HG03066 (cell line): Measurements from ENCODE around the gene PRSS57.
"Not testable (repeated sequence)": the region's sequence is repeated elsewhere in the genome, so short reads cannot be mapped to it uniquely, and the experiment has no call there.

Experiments
- ATAC-seq: cut with Tn5 transposase; IDR thresholded peaks from one replicate; pipeline ENCODE4 v1.9.1; 2021; ENCODE audit warnings: low read depth; ENCODE audit not compliant: unreplicated experiment

Gene PRSS57

DNA sequence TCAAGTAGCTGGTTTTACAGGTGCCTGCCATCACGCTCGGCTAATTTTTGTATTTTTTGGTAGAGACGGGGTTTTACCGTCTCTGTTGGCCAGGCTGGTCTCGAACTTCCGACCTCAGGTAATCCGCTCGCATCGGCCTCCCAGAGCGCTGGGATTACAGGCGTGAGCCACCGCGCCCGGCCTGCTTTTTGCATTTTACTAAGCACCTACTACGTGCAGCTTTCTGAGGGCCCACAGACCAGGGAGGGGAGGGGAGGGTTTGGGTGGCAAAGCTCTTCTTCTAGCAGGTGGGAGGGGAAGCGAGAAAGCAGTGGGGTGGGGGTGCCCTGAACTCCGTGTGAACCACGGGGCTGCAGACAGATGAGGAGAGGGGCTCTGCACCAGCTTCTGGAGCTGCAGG is 28.5 kb upstream of the PRSS57 start:
- no peak for ATAC-seq

DNA sequence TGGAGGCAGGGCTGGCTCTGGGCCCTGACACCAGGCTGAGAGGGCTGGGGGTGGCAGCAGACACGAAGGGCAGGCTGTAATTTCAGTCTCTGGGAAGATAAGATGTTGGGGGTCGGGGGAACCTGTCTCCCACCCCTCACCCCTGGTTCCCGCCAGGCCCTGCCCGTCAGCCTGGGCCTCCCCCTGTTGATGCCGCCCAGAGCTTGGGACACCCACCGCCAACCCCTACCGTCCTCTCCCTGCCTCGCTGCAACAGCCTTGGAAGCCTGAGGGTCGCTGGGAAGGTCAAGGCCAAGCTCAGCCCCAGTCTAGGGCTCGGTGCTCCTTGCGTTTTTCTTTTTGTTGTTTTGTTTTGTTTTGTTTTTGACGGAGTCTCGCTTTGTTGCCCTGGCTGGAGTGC is 28.0 kb upstream of the PRSS57 start:
- ATAC-seq = no peak

DNA sequence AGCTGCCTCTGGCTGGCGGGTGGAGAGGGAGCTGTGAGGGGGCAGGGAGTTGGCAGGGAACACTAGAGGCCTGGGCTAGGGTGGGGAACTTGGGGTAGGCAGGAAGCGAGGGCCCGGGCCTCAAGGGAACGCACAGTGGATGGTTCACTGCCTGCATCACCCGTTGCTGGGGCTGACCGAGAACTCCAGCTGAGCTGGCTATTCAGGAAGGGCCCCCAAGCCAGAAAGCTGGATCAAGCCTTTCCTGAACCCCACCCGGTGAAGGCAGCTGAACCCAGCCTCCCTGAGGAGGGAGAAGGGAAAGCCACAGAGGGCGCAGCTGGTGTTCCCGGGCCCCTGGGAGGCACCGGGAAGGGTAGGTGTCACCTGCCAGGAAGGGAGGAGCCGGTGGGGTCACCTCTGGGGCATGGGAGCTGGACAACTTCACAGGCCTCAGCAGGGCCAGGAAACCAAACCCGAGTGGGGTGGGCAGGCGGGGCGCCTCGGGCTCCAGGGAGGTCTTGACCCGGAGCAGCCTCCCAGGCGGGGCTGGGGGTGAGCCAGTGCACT is 27.4 kb upstream of the PRSS57 start:
- no peak for ATAC-seq

DNA sequence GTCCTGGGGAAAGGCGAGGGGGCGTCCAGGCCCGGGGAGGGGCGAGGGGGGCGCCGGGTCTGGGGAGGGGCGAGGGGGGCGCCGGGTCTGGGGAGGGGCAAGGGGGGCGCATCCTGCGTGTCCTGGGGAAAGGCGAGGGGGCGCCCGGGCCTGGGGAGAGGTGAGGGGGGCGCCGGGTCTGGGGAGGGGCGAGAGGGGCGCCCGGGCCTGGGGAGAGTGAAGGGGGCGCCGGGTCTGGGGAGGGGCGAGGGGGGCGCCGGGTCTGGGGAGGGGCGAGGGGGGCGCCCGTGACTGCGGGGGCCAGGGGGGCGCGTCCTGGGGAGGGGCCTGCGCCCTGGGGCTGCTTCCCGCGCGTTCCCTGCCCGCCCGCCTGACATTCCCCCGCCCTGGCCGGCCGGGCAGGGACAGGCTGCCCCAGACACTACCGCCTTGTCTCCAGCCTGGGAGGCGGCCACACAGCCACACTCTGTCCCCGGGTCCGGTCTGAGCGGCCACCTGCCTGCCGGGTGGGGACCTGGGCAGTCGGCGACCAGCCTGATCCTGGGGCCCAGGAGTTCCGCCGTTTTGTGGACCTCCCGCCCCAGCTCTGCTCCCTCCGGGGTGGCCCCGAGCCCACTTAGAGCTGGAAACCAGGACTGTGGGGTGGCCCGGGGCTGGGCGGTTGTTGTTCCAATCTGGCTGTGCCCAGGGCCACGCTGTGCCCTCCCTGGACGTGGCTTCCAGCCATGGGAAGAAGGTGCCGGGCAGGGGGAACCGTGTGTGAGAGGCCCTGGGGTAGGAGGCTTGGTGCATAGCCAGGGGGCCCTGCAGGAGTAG is 25.3 kb upstream of the PRSS57 start:
- no peak for ATAC-seq

DNA sequence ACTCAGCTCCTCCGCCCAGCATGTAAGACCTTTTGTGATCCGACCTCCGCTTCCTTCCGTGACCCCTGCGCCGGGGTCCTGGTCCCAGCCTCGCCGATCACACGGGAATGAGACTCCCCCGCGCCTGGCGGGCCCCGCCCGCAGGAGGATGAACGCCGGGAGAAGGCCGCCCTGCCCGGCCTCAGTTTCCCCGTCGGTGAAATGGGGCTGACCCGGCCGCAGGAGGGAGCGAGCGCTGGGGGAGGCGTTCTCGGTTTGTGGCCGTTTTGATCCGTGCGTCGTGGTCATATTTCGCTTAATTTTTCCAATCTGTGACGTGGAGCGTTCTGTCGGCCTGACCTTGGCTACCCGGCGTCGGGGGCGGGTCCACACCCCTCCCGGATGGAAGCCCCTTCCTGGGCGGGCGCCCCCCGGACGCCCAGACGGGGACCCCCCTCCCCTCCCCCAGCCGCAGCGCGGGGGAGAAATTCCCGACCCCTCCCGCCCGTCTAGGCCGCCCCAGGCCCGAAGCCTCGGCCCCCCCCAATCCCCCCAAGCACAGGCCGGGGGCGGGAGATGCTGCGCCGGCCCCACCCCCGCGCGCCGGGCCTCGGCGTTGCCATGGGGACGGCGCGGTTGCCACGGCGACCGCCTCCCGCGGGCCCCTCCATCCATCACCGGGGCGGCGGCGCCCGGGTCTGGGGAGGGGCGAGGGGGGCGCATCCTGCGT is 24.5 kb upstream of the PRSS57 start:
- no peak for ATAC-seq

DNA sequence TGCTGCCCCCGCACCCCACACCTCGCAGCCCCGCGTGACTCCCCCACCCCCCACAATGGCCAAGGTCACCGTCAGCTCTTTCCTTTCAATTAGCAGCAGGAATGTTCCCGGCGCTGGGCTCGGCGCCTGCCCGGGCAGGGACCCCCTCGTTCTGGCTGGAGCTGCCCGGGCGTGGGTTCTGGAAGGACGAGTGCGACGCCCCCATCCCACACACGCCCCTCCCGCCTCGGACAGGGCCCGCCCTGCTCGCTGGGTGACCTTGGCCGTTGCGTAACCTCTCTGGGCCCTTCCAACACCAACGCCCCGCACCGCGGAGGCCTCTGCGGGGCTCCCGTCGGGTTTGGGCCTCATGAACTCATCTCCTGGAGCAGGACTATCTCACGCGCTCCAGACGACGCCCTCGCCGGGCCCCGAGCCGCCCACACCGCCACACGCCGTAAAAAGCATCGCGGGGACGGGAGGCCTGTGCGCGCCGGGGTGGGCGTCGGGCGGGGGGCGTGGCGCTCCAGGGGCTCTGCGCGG is 23.8 kb upstream of the PRSS57 start:
- no peak for ATAC-seq

DNA sequence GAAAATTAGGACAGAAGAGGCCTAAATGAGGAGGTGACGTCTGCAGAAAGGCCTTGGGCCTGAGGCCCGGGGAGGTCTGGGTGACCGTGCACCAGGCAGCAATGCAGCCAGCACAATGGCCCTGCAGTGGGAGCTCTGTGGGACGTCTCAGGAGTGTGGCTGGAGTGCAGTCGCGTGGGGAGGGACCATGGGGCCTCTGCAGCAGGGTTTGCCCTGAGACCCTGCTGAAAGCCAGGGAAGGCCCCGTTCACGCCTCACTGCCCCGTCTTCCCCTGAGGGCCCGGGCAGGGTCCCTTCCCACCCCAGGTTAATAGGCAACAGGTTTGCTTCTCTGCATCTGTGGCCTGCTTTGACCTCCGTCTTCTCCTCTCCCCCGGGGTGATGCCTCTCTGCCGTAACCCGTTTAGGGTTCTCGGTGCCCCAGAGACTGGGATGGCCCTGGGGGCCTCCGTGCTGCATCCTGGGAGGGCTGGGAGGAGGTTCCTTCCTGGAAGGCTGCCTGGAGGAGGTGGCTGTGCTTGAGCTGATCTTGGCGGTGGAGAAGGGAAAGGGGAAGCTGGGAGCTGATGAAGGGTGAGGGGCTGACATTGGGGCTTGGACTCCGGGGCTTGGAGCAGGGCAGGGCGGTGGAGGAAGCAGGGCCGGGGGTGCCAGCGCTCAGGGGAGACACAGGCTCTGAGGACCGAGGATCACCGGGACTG is 23.1 kb upstream of the PRSS57 start:
- no peak for ATAC-seq

DNA sequence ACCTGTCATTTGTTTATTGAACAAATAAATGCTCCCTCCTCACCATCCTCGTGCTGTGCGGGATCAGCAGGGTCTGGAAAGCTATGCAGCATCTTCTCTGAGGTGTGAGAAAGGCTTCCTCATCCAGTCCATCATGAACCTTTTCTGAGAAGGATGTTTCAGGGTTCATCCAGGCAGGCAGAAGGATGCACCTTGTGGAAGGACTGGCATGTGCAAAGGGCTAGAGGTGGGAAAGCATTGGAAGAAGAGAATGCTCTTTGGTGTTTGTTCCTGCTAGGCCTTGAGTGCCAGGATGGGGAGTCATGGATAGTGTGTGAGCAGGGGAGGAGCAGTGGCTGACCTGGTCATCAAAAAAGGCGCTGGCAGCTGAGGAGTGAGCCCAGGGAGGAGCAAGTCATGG is 20.1 kb upstream of the PRSS57 start:
- ATAC-seq = no peak

DNA sequence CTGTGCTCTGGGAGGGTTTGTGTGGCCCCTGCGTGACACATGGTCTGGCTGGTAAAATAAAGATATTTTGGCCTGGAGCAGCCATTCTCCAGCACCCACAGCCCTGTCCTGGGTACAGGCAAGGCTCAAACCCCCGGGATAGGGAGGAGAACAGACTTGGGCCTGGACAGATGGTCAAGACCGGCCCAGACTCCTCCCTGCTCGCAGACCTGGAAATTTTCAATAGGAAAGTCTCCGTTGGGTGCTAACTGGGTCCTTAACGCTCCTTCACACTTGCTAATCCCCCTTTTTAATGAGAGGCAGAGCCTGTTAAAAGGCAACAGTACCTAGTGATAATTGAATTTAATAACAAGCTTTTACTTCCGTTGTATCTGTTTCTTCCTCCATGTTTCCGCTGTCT is 16.0 kb upstream of the PRSS57 start:
- ATAC-seq = no peak

DNA sequence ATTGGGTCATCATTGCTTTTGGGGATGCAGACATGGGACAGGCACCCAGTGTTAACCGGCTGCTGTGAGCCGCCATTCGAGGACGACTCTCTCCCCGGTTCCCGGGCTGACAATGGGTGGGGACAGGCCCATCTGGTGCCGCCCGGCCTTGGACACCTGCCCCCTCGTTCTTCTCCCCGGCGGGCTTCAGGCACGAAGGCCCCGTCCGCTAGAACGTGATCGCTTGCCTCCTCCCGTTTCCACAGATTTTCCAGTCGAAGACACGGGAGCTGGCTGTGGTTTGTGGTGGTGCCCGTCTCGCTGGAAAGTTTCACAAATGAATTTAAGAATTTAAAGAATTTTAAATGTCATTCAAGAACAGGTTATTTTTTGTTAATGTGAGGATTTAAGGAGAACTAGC is 15.5 kb upstream of the PRSS57 start:
- no peak for ATAC-seq

DNA sequence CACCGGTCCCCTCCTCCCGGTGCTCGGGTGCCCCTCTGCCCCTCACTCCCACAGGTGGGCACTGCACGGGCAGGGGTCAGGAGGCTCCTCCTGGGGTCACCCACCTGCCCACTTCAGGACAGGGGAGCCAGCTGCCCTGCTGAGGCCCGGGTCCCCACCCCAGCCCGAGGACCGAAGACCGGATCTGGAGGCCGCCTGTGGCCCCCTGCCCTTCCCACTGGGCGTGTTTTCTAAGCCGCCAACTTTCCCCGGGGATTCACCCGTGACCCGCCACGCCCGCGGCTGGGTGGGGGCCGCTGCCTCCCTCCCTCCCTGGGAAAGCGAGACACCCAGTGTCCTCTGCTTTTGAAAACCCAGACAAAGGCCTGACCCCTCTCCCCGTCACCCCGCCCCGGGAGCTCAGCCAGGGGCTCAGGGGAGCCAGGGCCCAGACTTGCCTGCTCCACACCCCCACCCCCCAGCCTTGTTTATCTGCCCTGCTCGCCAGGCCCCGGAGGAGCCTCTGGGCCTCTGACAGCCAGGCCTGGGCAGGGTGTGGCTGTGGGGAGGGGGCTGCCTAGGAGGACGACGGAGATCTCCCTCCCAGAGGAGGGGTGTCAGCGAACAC is 14.8 kb upstream of the PRSS57 start:
- no peak for ATAC-seq

DNA sequence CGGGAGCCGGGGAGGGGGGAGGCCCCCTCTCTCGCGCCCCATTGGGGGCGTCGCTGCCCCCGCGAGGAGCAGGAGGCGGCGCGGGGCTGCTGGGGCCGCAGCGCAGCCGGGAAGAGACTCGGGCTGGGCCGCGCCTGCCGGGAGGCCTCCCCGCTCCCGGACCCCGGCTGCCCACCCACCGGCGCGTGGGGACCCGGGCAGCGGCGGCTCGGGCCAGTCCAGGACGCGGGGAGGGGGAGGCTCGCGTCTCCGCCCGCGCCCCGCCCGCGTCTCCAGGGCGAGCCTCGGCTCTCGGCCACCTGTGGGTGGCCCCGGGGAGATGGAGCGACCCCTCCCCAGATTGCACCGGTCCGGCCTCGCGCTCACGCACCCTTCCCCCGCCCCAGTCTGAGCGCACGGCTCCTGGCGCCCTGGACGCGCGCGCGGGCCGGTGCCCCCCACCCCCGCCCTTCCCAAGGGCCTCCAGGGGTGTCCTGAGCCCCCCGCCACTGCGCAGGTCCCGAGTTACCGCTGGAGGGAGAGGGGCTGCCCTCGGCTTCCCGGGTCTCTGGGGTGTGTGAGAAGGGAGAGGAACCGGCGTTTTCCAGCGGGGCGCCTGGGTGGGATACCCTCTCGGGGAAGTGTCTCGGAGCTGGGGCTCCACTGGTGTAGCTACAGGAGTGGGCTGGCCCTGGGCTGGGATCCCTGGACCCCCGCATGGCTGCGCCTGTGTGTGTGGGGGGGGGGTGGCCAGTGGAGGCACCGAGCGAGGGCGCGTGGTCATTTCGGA is 14.1 kb upstream of the PRSS57 start:
- ATAC-seq = no peak

DNA sequence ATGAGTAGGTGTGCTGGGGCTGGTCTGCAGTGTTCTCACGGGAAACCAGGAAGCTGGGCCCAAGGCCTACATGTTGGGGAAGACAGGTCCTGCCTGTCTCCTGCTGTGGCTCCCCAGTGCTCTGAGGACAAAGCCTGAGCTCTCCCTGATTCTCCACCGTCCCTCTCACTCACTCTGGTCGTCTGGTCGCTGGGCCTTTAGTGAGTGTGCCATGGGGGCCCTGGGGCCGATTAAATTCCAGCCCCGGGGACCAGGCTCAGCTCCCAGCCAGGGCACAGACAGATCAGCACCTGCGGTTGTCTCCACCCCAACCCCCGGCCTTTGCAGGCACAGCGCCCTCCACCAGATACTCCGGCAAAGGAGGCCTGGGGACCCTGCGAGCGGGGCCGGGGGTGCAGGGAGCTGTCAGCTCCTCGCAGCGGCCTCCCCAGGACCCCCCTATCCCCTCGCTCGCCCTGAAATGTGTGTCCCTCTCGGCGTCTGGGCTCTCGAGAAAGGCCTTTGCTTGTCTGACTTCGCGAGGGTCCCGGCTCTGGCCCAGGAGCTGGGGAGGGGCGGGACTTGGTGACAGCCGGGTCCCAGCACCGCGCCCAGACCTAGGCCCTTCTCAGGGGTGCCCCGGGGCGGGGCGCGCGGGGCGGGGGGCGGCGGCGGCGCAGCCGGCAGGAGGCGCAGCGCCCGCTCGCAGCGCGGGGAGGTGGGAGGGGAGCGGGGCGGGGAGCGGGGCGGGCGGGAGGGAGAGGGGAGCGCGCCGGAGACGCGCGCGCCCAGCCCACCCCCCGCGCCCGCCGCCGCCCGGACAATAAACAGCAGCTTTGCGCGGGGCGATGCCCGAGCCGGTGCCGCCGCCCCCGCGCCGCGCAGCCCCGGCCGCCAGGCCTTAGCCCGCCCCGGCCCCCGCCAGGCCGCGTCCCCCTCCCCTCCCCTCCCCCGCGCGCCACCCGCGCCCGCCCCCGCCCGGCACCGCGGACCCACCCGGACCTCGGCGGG is 13.2 kb upstream of the PRSS57 start, which contains the start of gene PALM:
TSS of gene PALM (plus strand) at position 782 of the 990 bp plus-strand sequence. CDS start 212 bp downstream, outside the sequence.
- no peak for ATAC-seq

DNA sequence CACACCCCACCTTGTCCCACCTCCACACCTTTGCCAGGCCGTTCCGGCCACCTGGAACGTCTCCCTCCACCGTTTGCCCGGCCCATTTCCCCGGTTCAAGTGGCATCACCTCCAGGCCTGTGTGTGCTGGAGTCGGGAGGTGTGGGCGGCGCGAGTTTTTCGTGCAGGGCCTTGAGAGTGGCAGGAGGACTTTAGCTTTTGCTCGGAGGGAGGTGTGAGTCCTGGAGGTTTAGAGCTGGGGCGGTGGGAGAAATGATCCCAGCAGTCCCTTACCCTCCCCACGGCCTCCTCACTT is 9.1 kb upstream of the PRSS57 start:
- ATAC-seq = no peak

DNA sequence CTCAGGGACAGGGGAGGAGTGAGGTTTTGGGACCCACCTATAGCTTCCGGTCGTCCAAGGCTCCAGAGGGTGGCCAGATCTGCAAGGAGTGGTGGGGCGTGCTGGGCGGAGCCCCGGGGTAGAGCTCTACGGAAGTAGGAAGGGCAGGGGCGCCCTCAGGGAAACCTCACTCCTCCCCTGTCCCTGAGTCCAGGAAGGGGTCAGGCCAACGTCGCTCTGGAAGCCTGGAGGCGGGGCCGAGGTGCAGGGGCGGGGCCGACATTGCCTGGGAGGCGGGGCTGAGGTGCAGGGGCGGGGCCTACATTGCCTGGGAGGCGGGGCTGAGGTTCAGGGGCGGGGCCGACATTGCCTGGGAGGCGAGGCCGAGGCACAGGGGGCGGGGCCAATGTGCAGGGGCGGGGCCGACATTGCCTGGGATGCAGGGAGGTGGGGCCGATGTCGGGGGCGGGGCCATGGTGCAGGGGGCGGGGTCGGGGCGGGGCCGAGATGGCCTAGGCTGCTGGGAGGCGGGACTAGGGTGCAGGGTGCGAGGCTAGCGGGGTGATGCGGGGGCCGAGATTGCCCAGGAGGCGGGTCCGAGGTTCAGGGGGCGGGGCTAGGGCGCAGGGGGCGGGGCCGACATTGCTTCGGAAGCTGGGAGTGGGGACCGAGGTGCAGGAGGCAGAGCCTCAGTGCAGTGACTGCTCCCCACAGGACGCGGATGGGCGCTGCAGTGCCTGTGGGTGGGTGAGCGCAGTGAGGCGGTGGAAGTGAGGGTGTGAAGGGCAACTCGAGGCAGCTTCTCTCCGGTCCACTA is 8.6 kb upstream of the PRSS57 start:
- no peak for ATAC-seq

DNA sequence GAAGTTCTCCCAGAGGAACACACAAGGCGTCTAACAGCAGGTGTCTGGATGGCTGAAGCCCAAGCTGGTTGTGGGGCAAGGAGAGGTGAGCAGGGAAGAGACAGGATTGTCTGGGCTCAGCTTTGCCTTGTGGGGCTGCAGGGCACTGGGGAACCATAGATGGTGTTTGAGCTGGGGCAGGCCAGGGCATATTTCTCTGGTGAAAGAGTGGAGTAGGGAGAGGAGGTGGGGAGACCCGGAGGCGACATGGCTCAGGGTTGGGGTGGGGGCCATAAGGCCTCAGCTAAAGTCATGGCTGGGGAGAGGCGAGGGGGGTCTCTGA is 8.0 kb upstream of the PRSS57 start:
- ATAC-seq = no peak

DNA sequence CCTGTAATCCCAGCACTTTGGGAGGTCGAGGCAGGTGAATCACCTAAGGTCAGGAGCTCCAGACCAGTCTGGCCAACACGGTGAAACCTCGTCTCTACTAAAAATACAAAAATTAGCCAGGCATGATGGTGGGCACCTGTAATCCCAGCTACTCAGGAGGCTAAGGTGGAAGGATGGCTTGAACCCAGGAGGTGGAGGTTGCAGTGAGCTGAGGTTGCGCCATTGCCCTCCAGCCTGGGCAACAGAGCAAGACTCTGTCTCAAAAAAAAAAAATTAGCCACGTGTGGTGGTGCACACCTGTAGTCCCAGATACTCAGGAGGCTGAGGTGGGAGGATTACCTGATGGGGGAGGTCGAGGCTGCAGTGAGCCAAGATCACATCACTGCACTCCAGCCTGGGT is 7.6 kb upstream of the PRSS57 start:
- not testable (repeated sequence) for ATAC-seq

DNA sequence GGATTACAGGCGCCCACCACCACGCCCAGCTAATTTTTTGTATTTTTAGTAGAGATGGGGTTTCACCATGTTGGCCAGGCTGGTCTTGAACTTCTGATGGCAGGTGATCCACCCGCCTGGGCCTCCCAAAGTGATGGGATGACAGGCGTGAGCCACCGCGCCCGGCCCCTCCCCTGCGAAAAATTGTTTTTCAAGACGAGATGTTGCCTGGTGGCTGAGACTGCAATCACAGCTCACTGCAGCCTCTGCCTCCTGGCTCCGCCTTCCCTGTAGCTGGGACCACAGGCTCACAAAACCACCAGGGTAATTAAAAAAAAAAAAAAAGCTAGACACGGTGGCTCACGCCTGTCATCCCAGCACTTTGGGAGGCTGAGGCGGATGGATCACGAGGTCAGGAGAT is 4.6 kb upstream of the PRSS57 start:
- not testable (repeated sequence) for ATAC-seq
